Lower leg skin (tissue), 4 donors: ENCODE measurements around the gene ABCA13. TPM values are rescaled to one million over a fixed set of nuclear protein-coding genes. Genes with fewer than 3 reads are reported as not detected.
"Not testable (repeated sequence)": the region's sequence is repeated elsewhere in the genome, so short reads cannot be mapped to it uniquely, and the experiment has no call there.

Experiments used
- DNase-seq, 2 donors: peaks; one replicate each; pipeline ENCODE4 v3.0.0-alpha.2; 2019; ENCODE audit warnings: low spot score in 2 of 2
- H3K4me3 ChIP-seq: fragments of 200-600 bp; sonication (generic); 2 replicates; pipeline ENCODE4 v1.5.1; 2017; ENCODE audit warnings: mild to moderate bottlenecking, low read depth; ENCODE audit not compliant: poor library complexity, severe bottlenecking
- CTCF ChIP-seq, 3 donors: fragments of 450-650 bp; IDR thresholded peaks; one replicate each; pipeline ENCODE4 v1.5.1; 2016; ENCODE audit warnings: antibody characterized with exemption in 3 of 3, mild to moderate bottlenecking in 3 of 3, moderate library complexity in 2 of 3
- POLR2A ChIP-seq, 2 donors: fragments of 450-650 bp; IDR thresholded peaks; one replicate each; pipeline ENCODE4 v1.6.1; 2016 to 2017; ENCODE audit warnings: antibody characterized with exemption in 2 of 2, mild to moderate bottlenecking in 1 of 2, moderate library complexity in 1 of 2
- WGBS, 2 donors: methylation state at CpG; one replicate each; pipeline ENCODE4 v1.1.5; 2018; 5-methylcytosine and 5-hydroxymethylcytosine counted together
- intact Hi-C: fragments of 100-400 bp; cut with DNase I; formaldehyde crosslinking; loops from one replicate; pipeline ENCODE4 v1.15.0; 2023; ENCODE audit warnings: low total_unique reads
- total RNA-seq, 4 donors: library from RNA; depleted of rRNA; stranded (reverse); fragments of >200 nt; gene quantifications; one replicate each; pipeline ENCODE4 v1.1.0, GENCODE V29; 2016

The ABCA13 gene
- total RNA-seq, 4 donors from 2014 or later = 0.08 to 1.7 (median 0.52) TPM

GRCh38 chr7:48140001-48140681 lies 31.1 kb upstream of the ABCA13 start:
- TF ChIP-seq POLR2A (IDR thresholded peaks at IDR 0.05) = no peak
- no peak for TF ChIP-seq CTCF (IDR thresholded peaks at IDR 0.05)
- intact Hi-C loops = no loop called here
- DNase-seq = no peak
- WGBS, 2 donors = 56 to 69% methylated on average over 7 of the region's 7 CpGs
- no peak overlapping the region for H3K4me3 ChIP-seq

GRCh38 chr7:48141521-48141920 lies 29.7 kb upstream of the ABCA13 start:
- intact Hi-C loops = no loop called here
- H3K4me3 ChIP-seq = no peak overlapping the region
- 48 to 50% methylated on average over 1 of the region's 1 CpG for WGBS, 2 donors
- DNase-seq = no peak
- TF ChIP-seq POLR2A (IDR thresholded peaks at IDR 0.05) (no peak), CTCF (IDR thresholded peaks at IDR 0.05) (no peak)

- no peak for DNase-seq
- WGBS, 2 donors = 42 to 46% methylated on average over 4 of the region's 4 CpGs
- TF ChIP-seq CTCF (IDR thresholded peaks at IDR 0.05) (no peak), POLR2A (IDR thresholded peaks at IDR 0.05) (no peak)
- H3K4me3 ChIP-seq = no peak overlapping the region
- intact Hi-C loops = no loop called here
These were observed 26.9 kb upstream of the ABCA13 start for GRCh38 chr7:48144291-48144768.

- H3K4me3 ChIP-seq = no peak overlapping the region
- no peak for DNase-seq
- no peak for TF ChIP-seq CTCF (IDR thresholded peaks at IDR 0.05)
- no peak for TF ChIP-seq POLR2A (IDR thresholded peaks at IDR 0.05)
- 77 to 83% methylated on average over 4 of the region's 4 CpGs for WGBS, 2 donors
- intact Hi-C loops = no loop called here
These were observed 24.1 kb upstream of the ABCA13 start for GRCh38 chr7:48147078-48147591.

- DNase-seq, H3K4me3 ChIP-seq, intact Hi-C loops: not testable (repeated sequence)
- WGBS, 2 donors = 61 to 66% methylated on average over 7 of the region's 7 CpGs
These were observed 23.6 kb upstream of the ABCA13 start for GRCh38 chr7:48147690-48148089.

- intact Hi-C loops = no loop called here
- 45 to 62% methylated on average over 2 of the region's 2 CpGs for WGBS, 2 donors
- no peak for TF ChIP-seq POLR2A (IDR thresholded peaks at IDR 0.05)
- no peak for TF ChIP-seq CTCF (IDR thresholded peaks at IDR 0.05)
- DNase-seq = no peak
- no peak overlapping the region for H3K4me3 ChIP-seq
These were observed 22.9 kb upstream of the ABCA13 start for GRCh38 chr7:48148311-48148710.
